GM12801 (cell line): ENCODE results near the gene EPS15.
A peak's percentile ranks its signal among the peaks of the same experiment; 100 is the strongest.

Experiments used
- TF ChIP-seq, protein P1 (sequence below): IDR thresholded peaks from one replicate; pipeline ENCODE4 v1.5.1; 2011; ENCODE audit warnings: control low read depth; ENCODE audit not compliant: insufficient read length; ENCODE audit errors: extremely low read depth

The EPS15 gene

DNA sequence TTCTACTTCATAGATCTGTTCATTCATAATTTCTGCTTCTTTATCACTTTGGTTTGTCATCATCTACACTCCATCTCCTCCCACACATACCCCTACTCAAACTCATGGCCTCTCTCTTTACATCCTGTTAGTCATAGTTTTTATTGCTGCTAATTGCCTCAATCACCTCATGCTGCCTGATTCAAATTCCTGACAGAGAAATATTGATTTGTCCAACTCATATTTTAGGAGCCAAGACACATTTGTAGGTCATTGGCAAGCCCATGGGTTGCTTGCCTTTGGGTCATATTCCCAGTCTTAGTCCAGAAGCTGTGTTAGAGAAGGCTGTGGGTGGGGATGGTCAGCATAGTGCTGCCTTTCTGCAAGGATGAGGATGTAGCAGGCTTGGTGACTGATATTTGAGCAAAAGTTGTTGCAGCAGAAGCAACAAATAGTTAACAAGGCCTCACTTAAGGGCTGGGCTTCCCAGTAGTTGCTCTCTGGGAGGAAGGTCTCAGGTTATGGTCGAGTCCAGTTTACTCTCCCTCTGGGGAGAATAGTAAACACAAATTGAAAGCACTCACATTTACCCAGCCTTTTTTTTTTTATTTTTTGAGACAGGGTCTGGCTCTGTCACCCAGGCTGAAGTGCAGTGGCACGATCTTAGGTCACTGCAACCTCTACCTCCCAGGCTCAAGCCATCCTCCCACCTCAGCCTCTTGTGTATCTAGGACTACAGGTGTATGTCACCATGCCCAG, 22.4 kb upstream of the EPS15 start:
- TF ChIP-seq, protein P1, sequence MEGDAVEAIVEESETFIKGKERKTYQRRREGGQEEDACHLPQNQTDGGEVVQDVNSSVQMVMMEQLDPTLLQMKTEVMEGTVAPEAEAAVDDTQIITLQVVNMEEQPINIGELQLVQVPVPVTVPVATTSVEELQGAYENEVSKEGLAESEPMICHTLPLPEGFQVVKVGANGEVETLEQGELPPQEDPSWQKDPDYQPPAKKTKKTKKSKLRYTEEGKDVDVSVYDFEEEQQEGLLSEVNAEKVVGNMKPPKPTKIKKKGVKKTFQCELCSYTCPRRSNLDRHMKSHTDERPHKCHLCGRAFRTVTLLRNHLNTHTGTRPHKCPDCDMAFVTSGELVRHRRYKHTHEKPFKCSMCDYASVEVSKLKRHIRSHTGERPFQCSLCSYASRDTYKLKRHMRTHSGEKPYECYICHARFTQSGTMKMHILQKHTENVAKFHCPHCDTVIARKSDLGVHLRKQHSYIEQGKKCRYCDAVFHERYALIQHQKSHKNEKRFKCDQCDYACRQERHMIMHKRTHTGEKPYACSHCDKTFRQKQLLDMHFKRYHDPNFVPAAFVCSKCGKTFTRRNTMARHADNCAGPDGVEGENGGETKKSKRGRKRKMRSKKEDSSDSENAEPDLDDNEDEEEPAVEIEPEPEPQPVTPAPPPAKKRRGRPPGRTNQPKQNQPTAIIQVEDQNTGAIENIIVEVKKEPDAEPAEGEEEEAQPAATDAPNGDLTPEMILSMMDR, result no peak

DNA sequence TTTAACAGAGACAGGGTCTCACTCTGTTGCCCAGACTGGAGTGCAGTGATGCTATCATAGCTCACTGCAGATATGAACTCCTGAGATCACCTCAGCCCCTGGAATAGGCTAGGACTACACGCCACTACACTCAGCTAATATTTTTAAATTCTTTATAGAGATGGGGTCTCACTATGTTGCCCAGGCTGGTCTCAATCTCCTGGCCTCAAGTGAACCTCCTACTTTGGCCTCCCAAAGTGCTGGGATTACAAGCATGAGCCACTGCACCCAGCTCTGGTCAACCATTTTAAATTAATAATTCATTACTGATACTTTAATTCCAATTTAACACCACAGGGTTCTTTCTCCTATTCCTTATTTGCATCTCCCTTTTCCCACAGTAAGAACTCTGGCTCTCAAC, 18.5 kb upstream of the EPS15 start:
- TF ChIP-seq, protein P1, result no peak

DNA sequence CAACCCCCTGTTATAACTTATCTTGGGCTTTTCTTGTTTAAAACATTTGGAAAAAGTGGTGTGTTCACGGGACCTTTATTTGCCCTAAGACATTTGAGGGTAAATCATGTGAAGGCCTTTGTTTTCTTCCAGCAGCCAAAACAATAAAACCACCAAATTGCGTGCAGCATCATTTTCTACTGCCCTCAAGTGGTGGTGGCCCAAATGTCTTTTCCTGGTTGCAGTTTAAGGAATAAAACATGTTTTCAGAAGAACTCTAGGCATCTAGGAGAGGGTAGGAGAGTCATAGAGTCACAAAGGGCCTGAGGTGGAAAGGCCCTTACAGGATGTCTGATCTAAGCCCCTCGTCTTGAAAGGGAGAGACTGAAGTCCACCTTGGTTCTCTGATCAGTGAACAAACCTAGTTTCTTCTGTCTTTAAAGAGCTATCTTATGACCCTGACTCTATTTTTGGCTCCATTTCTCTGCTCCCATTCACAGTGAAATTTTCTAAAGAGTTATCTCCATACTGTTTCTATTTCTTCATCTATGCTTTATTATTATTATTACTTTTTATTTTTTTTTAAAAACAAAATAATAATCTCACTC, 16.0 kb upstream of the EPS15 start:
- TF ChIP-seq, protein P1, result peak; percentile 30

DNA sequence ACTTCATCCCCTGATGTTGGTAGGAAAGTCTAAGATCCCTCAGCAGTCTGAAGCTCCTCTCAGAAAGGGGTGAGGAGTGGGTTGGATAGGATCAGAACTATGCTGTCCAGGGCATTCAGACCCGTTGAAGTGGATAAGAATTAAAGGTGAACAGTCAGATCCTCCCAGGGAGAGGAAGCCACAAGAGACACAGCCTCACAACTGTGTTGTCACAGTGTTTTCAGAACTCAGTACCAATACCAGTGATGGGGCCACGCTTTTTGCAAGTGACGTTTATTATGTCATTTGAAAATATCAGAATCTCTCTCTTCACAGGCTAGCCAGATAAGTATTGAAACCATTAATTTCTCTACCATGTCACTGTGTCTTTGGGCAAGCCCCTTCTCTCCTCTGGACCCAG, 15.4 kb upstream of the EPS15 start:
- TF ChIP-seq, protein P1, result no peak

DNA sequence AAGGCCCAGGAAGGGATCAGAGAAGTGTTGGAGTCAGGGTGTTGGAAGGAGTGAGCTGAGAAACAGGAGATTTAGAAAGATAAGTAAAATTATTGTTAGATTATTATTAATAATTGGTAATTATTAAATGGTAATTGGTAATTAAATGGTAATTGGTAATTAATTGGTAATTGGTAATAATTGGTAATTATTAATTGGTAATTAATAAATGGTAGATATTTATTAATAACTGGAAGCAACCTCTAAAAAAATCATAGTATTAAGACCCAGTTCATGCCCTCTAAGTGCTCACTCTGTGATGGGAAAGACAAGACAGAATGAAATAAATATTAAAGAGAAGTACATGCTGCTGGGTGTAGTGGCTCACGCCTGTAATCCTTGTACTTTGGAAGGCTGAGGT, 13.8 kb upstream of the EPS15 start:
- TF ChIP-seq, protein P1, result no peak

DNA sequence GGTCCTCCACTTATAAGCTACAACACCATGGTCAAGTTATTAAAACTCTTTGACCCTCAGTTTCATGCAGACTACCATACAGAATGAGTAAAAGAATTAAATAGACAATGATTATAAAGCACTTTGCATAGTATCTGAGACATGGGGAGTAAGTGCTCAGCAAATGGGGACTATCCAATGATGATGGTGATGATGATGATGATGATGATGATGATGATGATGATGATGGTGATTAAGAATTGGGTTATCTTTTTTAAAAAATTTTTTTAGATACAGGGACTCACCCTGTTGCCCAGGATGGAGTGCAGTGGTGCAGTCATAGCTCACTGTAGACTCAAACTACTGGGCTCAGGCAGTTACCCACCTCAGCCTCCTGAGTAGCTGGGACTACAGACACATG, 8.1 kb upstream of the EPS15 start:
- TF ChIP-seq, protein P1, result no peak

DNA sequence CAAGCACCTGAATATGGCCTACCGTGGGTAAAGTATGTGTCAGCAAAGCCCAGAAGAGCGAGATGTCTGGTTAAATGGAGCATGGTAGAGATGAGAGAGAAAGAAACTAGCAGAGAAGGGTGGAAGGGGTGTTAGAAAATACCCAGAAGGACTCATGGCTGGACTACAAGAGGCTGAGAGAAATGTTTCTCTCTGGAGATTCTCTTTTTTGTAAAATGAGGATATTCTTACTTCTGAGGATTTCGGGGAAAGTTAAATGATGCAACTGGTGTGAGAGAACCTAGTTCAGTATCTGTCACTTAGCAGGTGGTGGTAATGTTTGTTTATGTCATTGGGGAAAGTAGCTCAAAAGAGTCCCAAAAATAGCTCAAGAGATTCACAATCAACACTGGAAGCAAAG, 7.2 kb upstream of the EPS15 start:
- TF ChIP-seq, protein P1, result no peak
